Measurements from ENCODE around the gene RPP38.

Gene RPP38

DNA sequence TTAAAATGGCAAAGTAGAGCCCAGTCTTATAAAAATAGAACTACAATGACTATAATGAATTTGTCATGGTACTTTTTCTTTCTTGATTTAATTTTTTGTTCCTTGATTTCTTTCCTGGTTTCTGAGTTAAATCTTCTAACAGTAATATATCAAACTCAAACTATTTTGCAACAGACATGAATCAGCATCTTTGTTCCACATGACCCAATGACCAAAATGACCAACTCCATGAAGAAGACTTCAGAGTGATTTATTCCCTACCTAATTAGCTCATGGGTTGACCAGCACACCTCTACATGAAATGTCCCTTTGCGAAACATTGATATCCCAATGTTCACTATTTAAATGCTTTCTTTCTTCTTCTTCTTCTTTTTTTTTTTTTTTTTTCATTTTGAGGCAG is 40.5 kb downstream of the RPP38 start:
- TF ChIP-seq SIN3A (IDR thresholded peaks at IDR 0.05; ENCODE audit: borderline replicate concordance, insufficient read depth, low read length) = no peak
- no peak for TF ChIP-seq FOXP2 (optimal IDR thresholded peaks at IDR 0.05; ENCODE audit: borderline replicate concordance, extremely low read depth, extremely low read length, insufficient read depth)
- no peak for TF ChIP-seq POLR2AphosphoS5 (IDR thresholded peaks at IDR 0.05; ENCODE audit: low read depth, low read length)
- TF ChIP-seq, protein P1, sequence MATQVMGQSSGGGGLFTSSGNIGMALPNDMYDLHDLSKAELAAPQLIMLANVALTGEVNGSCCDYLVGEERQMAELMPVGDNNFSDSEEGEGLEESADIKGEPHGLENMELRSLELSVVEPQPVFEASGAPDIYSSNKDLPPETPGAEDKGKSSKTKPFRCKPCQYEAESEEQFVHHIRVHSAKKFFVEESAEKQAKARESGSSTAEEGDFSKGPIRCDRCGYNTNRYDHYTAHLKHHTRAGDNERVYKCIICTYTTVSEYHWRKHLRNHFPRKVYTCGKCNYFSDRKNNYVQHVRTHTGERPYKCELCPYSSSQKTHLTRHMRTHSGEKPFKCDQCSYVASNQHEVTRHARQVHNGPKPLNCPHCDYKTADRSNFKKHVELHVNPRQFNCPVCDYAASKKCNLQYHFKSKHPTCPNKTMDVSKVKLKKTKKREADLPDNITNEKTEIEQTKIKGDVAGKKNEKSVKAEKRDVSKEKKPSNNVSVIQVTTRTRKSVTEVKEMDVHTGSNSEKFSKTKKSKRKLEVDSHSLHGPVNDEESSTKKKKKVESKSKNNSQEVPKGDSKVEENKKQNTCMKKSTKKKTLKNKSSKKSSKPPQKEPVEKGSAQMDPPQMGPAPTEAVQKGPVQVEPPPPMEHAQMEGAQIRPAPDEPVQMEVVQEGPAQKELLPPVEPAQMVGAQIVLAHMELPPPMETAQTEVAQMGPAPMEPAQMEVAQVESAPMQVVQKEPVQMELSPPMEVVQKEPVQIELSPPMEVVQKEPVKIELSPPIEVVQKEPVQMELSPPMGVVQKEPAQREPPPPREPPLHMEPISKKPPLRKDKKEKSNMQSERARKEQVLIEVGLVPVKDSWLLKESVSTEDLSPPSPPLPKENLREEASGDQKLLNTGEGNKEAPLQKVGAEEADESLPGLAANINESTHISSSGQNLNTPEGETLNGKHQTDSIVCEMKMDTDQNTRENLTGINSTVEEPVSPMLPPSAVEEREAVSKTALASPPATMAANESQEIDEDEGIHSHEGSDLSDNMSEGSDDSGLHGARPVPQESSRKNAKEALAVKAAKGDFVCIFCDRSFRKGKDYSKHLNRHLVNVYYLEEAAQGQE (IDR thresholded peaks at IDR 0.05; ENCODE audit: insufficient read depth in 1 of 2, low read depth in 2 of 2, low read length in 2 of 2) = no peak
- no peak for TF ChIP-seq TAF1 (IDR thresholded peaks at IDR 0.05; ENCODE audit: borderline replicate concordance, insufficient read depth, low read length)

DNA sequence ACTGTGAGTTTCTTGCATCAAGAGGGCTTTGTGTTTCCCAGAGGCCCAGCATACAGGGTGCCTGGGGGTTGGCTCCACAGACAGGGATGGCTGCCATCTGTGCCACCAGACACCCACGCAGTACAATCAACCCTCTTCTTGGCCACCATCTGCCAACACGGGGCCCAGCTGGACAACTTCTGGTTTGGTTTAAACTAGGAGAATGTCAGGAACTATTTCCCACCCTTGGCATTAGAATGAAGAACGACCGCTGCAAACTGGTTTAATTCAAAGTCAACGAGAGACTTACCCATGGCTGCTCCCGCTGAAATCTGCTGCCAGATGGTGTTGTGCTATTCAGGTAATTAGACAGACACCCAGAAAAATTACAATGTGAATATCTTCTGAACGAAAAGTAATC is 43.5 kb downstream of the RPP38 start:
- TF ChIP-seq POLR2AphosphoS5 (IDR thresholded peaks at IDR 0.05; ENCODE audit: low read depth, low read length) (no peak), TAF1 (IDR thresholded peaks at IDR 0.05; ENCODE audit: borderline replicate concordance, insufficient read depth, low read length) (no peak), FOXP2 (optimal IDR thresholded peaks at IDR 0.05; ENCODE audit: borderline replicate concordance, extremely low read depth, extremely low read length, insufficient read depth) (no peak), SIN3A (IDR thresholded peaks at IDR 0.05; ENCODE audit: borderline replicate concordance, insufficient read depth, low read length) (no peak)
- TF ChIP-seq, protein P1 (IDR thresholded peaks at IDR 0.05; ENCODE audit: insufficient read depth in 1 of 2, low read depth in 2 of 2, low read length in 2 of 2) = no peak

DNA sequence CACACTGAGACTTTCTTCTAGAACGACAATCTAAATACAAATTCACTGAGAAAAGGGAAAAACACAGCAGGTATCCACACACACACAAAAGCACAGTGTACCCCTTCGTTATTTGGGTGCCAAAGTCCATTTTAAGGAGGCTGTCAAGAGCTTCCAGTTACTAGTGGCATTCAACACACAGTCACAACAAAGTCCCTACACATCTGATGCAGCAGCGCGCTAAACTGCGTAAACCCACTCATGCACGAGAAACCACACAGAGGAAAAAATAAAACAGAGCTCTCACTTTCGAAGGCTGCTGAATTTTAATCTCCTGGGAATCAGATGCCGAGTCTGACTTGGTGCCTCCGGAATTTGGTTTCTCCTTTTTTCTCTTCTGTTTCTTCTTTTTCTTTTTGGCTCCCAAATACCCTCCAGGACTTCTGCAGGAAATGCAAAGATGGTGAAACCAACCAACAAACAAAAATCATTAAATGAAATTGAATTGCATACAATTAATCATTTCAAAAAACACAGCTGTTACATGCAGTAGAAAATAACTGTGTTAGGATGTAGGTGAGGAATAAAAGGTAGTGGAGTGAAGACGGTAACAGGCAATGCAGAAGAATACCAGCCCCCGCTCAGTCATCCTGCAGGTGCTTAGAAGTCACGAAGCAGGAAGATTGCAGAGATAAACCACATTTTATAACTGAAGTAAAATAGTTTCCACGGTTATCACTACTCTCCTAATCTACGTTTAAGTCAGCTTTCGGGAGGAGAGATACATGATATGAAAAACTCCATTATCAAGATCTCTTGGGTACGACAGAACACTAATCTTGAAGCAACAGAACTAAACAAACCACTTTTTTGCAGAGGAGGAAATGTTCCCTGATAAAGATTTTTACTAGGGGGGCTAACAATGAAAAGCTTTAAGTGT is 44.2 kb downstream of the RPP38 start:
- TF ChIP-seq TAF1 (IDR thresholded peaks at IDR 0.05; ENCODE audit: borderline replicate concordance, insufficient read depth, low read length) (no peak), POLR2AphosphoS5 (IDR thresholded peaks at IDR 0.05; ENCODE audit: low read depth, low read length) (no peak), FOXP2 (optimal IDR thresholded peaks at IDR 0.05; ENCODE audit: borderline replicate concordance, extremely low read depth, extremely low read length, insufficient read depth) (no peak), SIN3A (IDR thresholded peaks at IDR 0.05; ENCODE audit: borderline replicate concordance, insufficient read depth, low read length) (no peak)
- TF ChIP-seq, protein P1 (IDR thresholded peaks at IDR 0.05; ENCODE audit: insufficient read depth in 1 of 2, low read depth in 2 of 2, low read length in 2 of 2) = no peak

DNA sequence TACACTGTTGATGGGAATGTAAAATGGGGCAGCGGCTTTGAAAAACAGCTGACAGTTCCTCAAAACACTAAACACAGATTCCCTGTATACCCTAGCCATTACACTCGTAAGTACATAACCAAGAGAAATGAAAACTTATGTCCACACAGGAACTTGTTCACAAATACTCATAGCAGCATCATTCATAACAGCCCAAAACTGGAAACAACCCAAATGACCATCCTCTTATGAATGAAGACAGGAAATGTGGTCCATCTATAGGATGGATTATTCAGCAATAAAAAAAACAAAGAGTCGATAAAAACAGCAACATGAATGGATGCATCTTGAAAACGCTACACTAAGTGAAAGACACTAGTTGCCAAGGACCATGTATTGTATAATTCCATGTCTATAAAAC is 47.6 kb downstream of the RPP38 start:
- TF ChIP-seq FOXP2 (optimal IDR thresholded peaks at IDR 0.05; ENCODE audit: borderline replicate concordance, extremely low read depth, extremely low read length, insufficient read depth) = no peak
- no peak for TF ChIP-seq SIN3A (IDR thresholded peaks at IDR 0.05; ENCODE audit: borderline replicate concordance, insufficient read depth, low read length)
- no peak for TF ChIP-seq POLR2AphosphoS5 (IDR thresholded peaks at IDR 0.05; ENCODE audit: low read depth, low read length)
- TF ChIP-seq, protein P1 (IDR thresholded peaks at IDR 0.05; ENCODE audit: insufficient read depth in 1 of 2, low read depth in 2 of 2, low read length in 2 of 2) = no peak
- TF ChIP-seq TAF1 (IDR thresholded peaks at IDR 0.05; ENCODE audit: borderline replicate concordance, insufficient read depth, low read length) = no peak

Measured in PFSK-1 (cell line).